Measurements from ENCODE around the gene ARHGAP20.
A peak's percentile ranks its signal among the peaks of the same experiment; 100 is the strongest.

The ARHGAP20 gene, protein sequence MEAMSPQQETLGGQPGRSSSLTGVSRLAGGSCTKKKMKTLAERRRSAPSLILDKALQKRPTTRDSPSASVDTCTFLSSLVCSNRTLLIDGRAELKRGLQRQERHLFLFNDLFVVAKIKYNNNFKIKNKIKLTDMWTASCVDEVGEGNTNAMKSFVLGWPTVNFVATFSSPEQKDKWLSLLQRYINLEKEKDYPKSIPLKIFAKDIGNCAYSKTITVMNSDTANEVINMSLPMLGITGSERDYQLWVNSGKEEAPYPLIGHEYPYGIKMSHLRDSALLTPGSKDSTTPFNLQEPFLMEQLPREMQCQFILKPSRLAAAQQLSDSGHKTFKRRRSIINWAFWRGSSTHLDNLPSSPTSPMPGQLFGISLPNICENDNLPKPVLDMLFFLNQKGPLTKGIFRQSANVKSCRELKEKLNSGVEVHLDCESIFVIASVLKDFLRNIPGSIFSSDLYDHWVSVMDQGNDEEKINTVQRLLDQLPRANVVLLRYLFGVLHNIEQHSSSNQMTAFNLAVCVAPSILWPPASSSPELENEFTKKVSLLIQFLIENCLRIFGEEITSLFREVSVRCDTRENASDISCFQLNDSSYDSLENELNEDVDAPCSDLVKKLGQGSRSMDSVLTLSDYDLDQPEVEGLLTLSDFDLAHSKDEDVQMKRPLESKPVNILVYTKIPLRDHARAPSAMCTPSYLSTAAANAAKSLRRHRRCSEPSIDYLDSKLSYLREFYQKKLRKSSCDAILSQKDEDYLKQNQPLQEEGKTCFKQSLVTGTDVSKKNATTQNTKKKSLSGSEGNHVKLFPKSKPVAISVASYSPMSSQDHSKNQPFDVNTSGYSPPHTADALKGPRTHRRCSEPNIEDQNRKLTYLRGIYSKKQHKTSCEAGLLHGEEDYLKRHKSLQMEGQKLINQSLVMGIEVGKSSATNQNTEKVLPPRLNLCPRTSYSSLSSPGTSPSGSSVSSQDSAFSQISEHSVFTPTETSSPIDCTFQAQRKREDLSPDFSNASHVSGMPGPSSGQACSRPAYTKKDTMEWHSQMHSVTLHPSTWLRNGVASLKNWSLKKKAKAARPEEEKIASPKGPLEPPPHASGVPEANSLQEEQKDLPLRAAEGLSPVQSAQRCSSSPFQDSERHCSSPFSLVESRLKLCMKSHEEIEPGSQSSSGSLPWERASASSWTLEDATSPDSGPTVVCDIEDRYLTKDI

DNA sequence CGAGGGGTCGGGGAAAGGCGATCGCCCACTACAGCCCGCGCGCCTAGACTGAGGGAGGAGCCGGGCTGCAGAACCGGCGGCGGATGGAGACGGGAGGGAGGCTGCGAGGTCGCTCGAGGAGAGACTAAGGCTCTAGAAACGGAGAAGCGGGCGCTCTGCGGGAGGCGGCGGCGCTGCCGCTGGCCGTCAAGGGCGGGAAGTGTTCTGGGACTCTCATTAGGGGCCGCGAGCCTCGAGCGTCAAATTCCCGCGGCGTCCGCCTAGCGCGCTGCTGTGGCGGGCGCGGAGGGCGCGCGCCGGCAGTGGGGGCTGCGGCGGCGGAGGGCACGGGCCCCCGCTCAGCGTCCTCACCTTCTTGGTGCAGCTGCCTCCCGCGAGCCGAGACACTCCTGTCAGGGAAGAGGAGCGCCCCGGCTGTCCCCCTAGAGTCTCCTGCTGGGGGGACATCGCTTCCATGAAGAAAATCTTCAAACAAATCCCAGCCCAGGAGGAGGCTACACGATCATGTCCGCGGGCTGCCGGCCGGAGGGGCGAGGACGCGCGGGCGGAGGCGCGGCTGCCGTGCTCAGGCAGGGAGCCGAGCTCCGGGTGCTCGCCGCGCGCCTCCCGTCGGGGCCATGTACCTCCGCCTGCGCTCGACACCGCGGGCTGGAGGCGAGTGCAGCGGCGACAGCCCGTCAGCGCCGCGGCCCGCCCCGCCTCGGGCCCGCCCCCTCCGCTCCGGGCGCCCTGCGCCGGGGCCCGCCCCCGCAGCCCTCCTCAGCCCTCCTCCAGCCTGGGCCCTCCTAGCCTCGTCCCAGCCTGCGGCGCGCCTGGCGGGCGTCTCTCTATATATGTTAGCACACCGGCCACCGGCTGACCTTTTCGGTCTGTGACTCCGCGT is at the start of gene ARHGAP20:
TSS of gene ARHGAP20 (minus strand) at position 662 of the 883 bp plus-strand sequence. CDS start at position 456, 206 bp downstream.
- no peak for DNase-seq

DNA sequence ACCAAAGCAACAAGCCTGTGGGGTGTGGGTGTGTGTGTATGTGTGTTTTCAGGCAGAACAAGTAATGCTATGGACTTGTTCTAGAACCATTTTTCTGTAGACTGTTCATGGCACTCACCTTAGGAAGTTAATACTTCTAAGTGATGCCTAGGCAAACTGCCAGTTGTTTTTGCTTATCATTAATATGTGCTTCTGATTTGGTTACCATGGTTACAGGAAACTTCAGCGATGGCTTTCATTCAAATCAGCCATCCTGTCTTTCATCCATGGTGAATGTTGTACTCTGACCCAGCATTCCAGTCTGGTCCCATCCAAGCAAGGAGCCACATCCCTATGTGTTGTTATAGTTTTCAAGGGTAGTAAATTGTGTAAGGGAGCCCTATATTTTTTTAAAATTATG is 49.8 kb upstream of the ARHGAP20 start:
- no peak for DNase-seq

DNA sequence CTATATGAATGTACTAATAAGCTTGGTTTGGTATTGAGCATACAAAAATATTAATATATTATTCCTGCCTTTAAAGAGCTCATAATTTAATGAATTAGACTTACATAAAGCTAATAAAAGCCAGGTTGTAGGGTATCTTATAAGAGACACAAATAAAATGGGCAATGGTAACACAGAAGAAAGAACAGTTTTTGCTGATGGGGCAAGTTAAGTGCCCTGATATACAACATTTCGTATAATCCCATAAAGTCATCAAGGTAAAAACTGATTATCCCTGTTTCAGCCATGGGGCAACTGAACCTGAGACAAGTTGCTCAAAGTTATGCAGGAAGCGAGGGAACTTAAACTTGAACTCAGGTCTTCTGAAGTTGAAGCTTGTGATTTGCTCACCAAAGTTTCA is 48.9 kb upstream of the ARHGAP20 start:
- no peak for DNase-seq

DNA sequence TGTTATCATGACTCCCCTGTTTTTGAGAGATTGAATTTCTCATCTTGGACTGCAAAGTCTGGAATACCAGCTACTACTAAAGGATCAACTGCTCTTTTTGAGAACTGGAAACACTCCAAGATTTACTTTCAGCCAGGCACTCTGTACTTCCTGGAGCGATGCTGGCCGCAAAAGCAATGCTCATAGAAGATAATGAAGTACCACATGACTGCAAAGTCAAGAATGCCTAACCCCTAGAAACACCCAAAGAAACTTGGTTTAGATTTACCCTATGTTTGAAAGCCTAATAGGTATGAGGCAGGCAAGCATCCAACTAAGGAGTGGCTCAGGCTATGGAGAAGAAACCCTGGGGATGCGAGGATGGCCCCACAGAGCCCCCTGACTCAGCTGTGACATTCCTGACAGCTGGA is 47.7 kb upstream of the ARHGAP20 start:
- peak; percentile 26 to 34 for DNase-seq

DNA sequence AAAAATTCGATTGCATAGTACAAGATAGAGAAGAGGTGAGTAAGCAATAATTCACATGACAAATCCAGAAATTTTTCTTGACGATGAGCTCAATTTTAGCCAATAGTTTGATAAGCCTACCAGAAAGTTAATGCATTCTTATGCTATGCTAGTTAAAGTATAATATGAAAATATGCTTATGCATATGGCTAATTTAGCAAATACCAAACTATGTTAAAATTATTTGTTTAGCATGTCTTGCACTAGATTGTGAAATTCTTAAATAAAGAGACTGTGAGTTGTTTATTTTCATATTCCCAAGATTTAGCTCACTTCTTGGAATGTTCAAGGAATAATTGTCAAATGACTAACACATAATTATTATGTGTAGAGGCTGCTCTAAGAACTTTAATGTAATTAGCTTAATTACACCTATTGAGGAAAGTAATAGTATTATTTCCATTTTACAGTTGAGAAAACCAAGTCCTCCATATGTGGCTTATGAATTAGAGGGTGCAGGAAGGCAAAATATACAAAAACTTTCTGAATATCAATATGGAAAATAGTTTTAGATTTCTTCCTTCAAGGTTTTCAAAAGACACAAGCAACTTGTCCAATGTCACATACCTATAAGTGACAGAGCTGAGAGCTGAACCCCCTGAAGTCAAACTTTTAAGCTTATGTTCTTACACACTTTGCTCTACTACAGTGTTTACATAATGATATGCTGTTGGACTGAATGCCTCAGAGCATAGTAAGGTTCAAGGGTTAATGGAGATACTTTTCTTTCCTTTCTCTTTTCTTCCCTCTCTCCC is 45.9 kb upstream of the ARHGAP20 start:
- DNase-seq = no peak

DNA sequence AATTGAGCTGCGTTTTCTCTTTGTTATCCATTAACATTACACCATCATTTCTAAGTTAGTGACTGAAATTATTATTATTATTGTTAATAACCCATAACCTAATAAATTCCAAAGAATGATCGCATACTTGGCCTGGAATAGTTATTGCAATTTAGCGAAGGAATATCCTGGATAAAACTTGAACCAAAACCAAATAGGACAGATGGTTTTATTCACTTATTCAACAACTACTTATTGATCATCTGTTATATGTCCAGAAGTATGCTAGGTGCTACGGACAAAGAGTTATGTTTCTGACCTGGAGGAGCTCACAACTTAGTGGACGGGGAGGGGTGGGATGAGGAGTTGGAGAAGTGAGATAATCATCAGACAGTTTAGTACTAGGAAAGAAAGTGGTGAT is 44.8 kb upstream of the ARHGAP20 start:
- DNase-seq = no peak

DNA sequence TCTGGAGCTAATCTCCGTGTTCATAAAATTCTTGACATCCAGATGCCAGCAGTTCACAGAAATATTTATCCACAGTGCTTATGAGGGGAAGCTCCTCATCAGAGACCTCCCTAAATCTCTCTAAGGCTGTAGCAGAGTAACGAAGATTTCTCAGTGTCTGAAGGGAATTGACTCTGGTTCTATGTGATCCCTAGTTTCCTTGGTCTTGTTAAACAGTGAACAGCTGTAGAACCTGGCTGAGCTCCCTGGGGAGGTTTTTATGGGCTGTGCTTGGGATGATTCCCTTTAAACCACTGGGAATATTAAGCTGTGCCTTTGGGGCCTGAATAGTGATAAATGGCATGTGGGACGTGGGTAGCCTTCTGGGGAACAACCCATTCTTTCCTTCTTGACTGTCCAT is 43.7 kb upstream of the ARHGAP20 start:
- no peak for DNase-seq

DNA sequence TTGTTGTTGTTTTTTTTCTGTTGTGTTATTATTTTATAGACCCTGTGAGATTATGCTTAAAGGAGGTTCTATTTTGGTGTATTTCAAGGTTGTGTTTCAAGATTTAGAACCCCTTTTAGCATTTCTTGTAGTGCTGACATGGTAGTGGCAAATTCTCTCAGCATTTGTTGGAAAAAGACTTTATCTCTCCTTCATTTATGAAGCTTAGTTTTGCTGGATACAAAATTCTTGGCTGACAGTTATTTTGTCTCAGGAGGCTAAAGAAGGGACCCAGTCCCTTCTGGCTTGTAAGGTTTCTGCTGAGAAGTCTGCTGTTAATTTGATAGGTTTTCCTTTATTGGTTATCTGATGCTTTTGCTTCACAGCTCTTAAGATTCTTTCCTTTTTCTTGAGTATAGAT is 40.7 kb upstream of the ARHGAP20 start:
- DNase-seq = no peak

DNA sequence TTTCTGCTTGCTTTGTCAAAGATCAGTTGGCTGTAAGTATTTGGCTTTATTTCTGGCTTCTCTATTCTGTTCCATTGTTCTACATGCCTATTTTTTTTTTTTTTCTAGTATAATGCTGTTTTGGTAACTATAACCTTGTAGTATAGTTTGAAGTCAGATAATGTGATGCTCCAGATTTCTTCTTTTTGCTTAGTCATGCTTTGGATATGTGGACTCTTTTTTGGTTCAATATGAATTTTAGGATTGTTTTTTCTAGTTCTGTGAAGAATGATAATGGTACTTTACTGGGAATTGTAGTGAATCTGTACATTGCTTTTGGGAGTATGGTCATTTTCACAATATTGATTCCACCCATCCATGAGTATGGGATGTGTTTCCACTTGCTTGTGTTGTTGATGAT is 37.9 kb upstream of the ARHGAP20 start:
- no peak for DNase-seq

DNA sequence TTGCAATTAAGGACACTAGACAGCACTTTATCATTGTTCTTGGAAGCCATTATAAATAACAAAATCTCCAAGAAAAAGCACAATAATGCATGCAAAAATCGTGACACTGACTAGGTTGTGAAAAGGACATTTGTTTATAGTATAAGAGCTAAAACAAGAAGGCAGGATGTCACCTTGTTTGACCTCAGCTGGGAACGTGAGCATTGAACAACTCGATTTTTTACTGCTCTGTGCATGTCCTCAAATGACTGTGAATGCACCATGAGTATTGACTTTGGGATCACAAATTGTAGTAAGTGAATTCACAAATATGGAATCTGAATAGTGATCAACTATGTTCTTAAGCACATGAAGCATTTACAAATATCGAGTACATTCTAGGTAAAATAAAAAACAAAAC is 35.3 kb upstream of the ARHGAP20 start:
- DNase-seq = no peak

DNA sequence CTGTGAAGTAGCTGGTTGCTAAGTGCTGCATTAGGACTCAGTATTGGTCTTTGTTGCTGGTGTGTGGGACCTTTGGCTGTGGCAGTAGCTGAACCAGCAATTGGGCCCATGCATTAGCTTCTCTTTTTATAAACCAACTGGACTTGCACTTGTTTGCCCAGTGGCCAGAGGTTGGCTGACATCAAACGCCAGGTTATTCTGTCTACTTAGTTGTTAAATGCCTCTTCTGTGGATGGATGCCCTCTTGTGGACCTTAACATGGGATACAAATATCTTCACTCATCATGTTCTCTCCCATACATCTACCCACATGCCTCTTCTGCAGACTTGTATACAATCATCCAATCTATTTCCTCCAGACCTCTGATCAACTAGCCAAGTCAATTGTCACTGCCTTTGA is 26.4 kb upstream of the ARHGAP20 start:
- no peak for DNase-seq

DNA sequence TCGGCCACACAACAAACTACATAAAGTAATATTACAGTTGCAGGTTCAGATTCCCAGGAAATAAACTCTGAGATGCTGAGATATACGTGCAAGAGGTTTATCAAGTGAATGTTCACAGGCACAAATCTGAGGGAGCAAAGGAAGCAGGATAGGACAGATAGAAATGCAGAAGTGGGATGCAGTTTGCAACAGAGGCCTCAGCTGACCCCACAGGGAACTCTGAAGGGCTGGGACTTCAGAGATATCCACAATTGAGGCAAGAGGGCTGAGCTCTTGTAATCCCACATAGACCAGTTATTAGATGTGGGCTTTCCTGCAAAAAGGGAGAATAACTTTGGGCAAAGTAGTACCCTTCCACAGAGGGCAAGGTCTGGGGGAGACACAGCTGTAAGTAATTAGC is 25.4 kb upstream of the ARHGAP20 start:
- DNase-seq = no peak

DNA sequence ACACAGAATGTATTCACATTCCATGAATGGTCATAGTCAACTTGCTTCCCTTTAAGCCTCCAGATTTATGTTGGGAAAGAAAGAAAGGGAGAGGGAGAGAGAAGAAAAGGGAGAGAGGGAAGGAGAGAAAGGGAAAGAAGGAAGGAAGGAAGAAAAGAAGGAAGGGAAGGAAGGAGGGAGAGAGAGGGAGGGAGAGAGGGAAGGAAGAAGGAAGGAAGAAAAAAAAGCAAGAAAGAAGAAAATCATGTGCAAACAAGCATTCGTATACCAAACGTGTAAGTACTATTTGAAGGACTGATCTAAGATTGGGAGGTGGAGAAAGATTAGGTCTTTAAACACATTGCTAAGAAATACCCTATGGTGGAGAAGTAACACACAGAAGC is 23.9 kb upstream of the ARHGAP20 start:
- DNase-seq = no peak

DNA sequence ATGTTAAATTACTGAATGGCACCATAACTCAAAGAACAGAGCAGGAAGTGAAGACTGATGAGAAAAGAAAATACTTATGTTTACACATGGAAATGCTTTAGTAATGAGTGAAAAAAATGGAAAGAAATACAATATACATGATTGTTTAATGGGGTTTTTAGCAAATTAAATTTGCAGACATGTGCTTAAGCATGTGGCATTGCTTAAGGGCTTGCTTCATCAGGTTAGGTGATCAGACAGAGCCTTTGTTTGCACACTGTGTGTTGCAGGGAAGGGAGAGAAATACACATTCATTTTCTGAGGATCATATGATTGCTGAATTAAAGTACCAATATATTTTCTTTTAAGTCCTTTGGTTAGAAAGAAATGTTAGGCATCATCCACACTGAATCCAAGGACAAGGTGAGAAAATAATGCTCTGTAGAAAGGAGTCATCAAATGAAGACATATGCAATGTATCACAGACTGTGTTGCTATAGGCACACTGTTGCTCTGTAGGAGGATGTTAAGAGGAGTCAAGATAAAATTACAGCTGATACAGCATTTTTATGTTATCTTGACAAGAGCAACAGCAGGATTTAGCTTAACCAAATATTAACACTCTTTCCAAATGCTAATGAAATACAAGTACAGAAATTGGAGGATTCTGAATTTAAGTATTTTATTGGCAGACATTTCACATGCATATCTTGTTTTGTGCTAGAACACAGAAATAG is 23.4 kb upstream of the ARHGAP20 start:
- no peak for DNase-seq

DNA sequence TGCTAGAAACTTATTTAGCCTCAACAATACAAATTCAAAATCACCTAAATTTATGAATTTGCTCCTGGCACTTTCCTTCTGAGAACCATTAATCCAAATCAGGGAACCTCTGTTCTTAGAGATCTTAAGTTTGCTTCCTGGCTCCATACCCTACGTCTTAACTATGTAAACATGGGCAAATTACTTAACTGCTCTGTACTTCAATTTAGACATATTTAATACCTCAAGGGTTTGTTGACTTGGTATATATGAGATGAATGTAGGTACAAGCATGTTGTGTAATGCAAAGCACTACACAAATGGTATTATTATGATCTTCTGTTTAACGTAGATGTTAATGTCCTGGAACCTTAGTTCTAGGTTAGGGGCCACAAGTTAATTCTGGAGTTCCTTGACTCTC is 22.6 kb upstream of the ARHGAP20 start:
- DNase-seq = no peak

DNA sequence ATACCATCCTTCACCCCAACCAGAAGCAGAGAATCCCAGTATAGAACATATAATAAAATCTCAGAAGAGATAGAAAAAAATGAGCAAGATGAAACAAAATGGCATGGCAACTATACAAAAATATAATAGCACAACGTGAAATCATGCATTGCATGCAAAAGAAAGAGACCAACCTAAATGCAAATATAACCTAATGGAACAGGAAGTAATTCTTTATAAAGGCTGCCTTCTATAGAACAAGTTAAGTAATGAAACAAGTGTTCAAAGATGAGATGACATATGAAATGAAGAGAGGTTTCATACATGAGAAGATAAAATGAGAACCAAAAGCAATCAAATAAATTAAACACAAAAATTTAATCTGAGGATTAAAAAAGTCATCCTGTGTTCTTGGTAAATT is 18.5 kb upstream of the ARHGAP20 start:
- no peak for DNase-seq

DNA sequence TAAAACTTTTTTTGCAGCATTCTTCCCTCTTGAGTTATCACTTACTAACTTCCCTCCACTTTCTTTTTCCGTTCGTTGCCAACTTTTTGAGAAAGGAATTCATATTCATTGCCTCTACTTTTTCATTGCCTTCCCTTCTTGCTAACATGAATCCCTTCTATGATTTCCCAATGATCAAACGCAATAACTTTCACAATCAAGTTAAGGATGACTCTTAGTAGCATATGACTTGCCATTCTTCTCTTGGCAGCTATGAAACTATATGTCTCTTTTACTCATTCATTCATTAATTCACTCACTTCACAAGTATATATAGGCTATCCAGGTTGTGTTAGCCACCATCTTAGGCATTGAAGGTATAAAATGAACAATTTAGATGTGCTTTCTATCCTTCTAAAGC is 16.6 kb upstream of the ARHGAP20 start:
- no peak for DNase-seq

DNA sequence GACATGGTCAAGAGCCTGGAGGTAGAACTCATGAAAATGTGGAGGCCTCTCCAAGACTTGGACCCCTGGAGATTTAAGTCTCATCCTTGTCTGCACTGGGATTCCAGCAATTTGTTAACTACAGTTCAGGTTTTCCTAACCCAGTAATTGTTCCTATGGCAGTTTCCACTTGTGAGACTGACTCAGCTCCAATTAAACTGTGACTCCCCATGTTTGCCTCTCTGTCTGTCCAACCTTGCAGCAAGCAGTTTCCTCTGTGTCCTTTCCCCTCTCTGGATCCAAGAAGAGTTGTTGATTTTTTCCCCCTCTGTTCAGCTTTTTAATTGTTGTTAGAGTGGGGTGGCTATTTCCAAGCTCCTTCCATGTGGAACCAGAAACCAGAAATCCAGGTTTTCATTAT is 16.2 kb upstream of the ARHGAP20 start:
- DNase-seq = no peak

DNA sequence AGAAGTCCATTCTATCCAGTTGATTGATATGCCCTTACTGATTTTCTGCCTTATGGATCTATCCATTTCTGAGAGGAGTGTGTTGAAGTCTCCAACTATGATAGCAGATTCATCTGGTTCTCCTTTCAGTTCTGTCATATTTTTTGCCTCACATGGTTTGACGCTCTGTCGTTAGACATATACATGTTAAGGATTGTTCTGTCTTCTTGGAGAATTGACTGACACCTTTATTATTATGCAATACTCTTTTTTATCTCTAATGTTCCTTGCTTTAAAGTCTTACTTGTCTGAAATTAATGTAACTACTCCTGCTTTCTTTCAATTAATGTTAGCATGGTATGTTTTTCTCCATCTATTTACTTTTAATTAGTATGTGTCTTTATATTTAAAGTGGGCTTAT is 12.1 kb upstream of the ARHGAP20 start:
- DNase-seq = no peak

DNA sequence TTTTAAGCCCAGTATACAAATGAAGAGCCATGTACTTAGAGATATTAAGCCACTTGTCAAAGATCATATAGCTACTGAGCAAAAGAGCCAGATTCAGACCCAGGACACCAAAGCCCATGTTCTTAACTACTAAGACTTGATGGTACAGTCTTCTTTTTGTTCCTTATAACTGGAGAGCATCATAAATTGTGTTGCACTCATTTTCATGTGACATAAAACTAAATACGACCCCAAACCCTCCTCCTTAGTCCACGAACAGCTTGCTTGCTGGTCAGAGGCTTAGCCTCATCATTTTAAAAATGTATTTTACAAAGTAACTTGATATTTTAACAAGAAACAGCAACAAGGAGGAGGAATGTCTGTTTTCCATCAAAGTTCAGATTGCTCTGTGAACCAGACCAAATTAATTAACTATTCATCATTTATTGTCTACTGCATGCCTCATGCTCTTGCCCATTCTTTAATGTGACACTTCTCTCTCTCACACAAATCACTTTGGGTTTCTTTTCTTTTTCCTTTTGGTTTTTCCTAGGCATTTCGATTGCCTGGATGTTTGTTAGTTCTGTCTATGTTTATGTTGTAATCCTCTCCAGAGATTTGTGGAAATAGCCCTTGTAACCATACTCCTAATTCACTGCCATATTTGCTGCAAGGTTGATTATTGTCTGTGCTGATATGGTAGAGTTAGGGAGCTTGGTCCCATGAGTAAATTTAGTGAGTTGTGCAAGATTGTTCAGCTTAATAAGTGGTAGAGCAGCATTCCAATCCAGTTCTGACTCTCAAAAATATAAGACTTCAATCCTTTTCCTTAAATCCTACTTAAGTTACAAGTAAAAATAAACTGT is 8.4 kb upstream of the ARHGAP20 start:
- no peak for DNase-seq
